Thyroid gland (tissue), 4 donors: ENCODE data around the gene AMER2. TPM values are rescaled to one million over a fixed set of nuclear protein-coding genes. Genes with fewer than 3 reads are reported as not detected.

Source experiments
- DNase-seq, 2 donors: peaks; one replicate each; pipeline ENCODE4 v3.0.0-alpha.2; 2019
- H3K27ac ChIP-seq, 3 donors: fragments of 200-600 bp; sonication (generic); 1 replicate in 2 of 3; 2 replicates in 1 of 3; pipeline ENCODE4 v1.5.1; 2016 to 2019; ENCODE audit warnings: mild to moderate bottlenecking in 1 of 3, moderate library complexity in 1 of 3
- H3K27me3 ChIP-seq: fragments of 200-600 bp; sonication (generic); one replicate; pipeline ENCODE4 v1.5.1; 2019
- H3K36me3 ChIP-seq, 2 donors: fragments of 200-600 bp; sonication (generic); one replicate each; pipeline ENCODE4 v1.5.1; 2016 to 2019
- H3K4me1 ChIP-seq, 2 donors: fragments of 200-600 bp; sonication (generic); one replicate each; pipeline ENCODE4 v1.5.1; 2017 to 2019
- H3K4me3 ChIP-seq, 3 donors: fragments of 200-600 bp; sonication (generic); replicated peaks in 1 of 3; 1 replicate in 2 of 3; 2 replicates in 1 of 3; pipeline ENCODE4 v1.5.1; 2016; ENCODE audit warnings: mild to moderate bottlenecking in 1 of 3
- H3K9me3 ChIP-seq: fragments of 200-600 bp; sonication (generic); one replicate; pipeline ENCODE4 v1.5.1; 2017
- CTCF ChIP-seq, 6 experiments: fragments of 200-600 bp in 3 of 6; fragments of 450-650 bp in 3 of 6; sonication (generic) in 3 of 6; IDR thresholded peaks; one replicate each; pipeline ENCODE4 v1.5.1; 2016 to 2019; ENCODE audit warnings: antibody characterized with exemption in 6 of 6, mild to moderate bottlenecking in 2 of 6, inconsistent platforms in 1 of 6, moderate library complexity in 1 of 6
- POLR2A ChIP-seq, 2 donors: fragments of 450-650 bp; IDR thresholded peaks; one replicate each; pipeline ENCODE4 v1.6.1; 2017; ENCODE audit warnings: antibody characterized with exemption in 2 of 2, mild to moderate bottlenecking in 2 of 2, moderate library complexity in 1 of 2
- WGBS, 2 donors: methylation state at CpG; one replicate each; pipeline ENCODE4 v1.1.5; 2017; 5-methylcytosine and 5-hydroxymethylcytosine counted together
- intact Hi-C: fragments of 100-400 bp; cut with DNase I; formaldehyde crosslinking; loops from one replicate; pipeline ENCODE4 v1.15.1; 2023
- total RNA-seq, 4 donors: library from RNA; depleted of rRNA; stranded (reverse); fragments of >200 nt; gene quantifications; one replicate each; pipeline ENCODE4 v1.2.3, GENCODE V29; 2016

Gene AMER2
- total RNA-seq, 4 donors from 2014 or later, result under 0.01 TPM; not detected in 2

GRCh38 chr13:25203127-25203740, 31.1 kb upstream of the AMER2 start:
- Histone ChIP-seq H3K4me1 (peaks cover 3 to 6% of the 10 kb centered on the region in 2 donors), H3K27ac (no peak overlapping the region), H3K36me3 (no peaks in the 10 kb centered on the region), H3K27me3 (no peaks in the 10 kb centered on the region), H3K9me3 (no peaks in the 10 kb centered on the region), H3K4me3 (no peak overlapping the region)
- no peak for TF ChIP-seq POLR2A (IDR thresholded peaks at IDR 0.05)
- no peak for TF ChIP-seq CTCF (IDR thresholded peaks at IDR 0.05)
- WGBS, 2 donors, result 18 to 20% methylated on average over 17 of the region's 17 CpGs
- intact Hi-C loops, result no loop called here
- DNase-seq, result peak; percentile 47 to 60

DNA sequence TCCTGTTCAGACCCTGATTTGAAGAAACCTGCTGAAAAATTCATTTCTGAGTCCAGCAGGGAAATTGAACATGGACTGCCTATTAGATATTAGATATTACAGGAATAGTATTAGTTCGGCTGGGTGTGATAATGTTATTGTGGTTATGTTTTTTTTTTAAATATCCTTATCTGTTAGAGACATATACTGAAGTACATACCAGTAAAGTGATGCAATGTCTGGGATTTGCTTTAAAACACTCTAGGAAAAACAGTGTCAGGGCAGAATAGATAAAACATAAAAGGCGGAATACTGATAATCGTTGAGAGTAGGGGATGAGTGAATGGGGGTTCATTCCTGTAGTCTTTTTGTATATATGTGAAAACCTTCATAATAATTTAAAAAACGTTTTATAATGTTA, 28.7 kb upstream of the AMER2 start:
- intact Hi-C loops, result no loop called here
- Histone ChIP-seq H3K4me1 (peaks cover 3 to 6% of the 10 kb centered on the region in 2 donors), H3K27me3 (no peaks in the 10 kb centered on the region), H3K9me3 (no peaks in the 10 kb centered on the region), H3K4me3 (no peak overlapping the region), H3K36me3 (no peaks in the 10 kb centered on the region), H3K27ac (no peak overlapping the region)
- DNase-seq, result no peak
- TF ChIP-seq CTCF (IDR thresholded peaks at IDR 0.05), result no peak
- TF ChIP-seq POLR2A (IDR thresholded peaks at IDR 0.05), result no peak
- 81 to 85% methylated on average over 4 of the region's 4 CpGs for WGBS, 2 donors

DNA sequence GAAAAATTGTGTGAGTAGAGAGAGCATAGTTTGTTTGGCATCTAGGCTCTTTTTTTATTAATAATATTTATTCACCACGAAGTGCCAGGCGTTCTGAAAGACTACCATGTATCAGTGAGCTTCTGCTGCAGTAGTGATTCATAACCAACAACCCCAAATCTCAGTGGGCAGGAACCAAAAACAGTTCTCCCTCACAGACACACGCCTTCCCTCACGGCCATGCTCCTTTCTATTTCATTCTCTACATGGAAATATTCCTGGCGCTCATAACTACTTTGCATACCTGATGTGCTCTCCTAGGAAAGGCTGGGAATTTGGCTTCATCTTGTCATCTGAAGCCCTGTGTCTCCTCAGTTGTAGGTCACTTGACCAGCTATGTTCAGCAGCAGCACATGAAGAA, 26.6 kb upstream of the AMER2 start:
- Histone ChIP-seq H3K27ac (no peak overlapping the region), H3K36me3 (no peaks in the 10 kb centered on the region), H3K9me3 (no peaks in the 10 kb centered on the region), H3K4me1 (no peaks in the 10 kb centered on the region), H3K4me3 (no peak overlapping the region), H3K27me3 (no peaks in the 10 kb centered on the region)
- DNase-seq, result no peak
- 87 to 89% methylated on average over 5 of the region's 5 CpGs for WGBS, 2 donors
- TF ChIP-seq POLR2A (IDR thresholded peaks at IDR 0.05) (no peak), CTCF (IDR thresholded peaks at IDR 0.05) (no peak)
- intact Hi-C loops, result no loop called here

- no peak overlapping the region for H3K27ac ChIP-seq
- TF ChIP-seq CTCF (IDR thresholded peaks at IDR 0.05) (no peak), POLR2A (IDR thresholded peaks at IDR 0.05) (no peak)
- no peaks in the 10 kb centered on the region for H3K9me3 ChIP-seq
- 81% methylated on average over 9 to 11 of the region's 11 CpGs for WGBS, 2 donors
- no peak for DNase-seq
- no peaks in the 10 kb centered on the region for H3K36me3 ChIP-seq
- no peak overlapping the region for H3K4me3 ChIP-seq
- intact Hi-C loops, result no loop called here
- H3K4me1 ChIP-seq, result no peaks in the 10 kb centered on the region
- H3K27me3 ChIP-seq, result no peaks in the 10 kb centered on the region
Measured at GRCh38 chr13:25196971-25197370, 24.9 kb upstream of the AMER2 start.

DNA sequence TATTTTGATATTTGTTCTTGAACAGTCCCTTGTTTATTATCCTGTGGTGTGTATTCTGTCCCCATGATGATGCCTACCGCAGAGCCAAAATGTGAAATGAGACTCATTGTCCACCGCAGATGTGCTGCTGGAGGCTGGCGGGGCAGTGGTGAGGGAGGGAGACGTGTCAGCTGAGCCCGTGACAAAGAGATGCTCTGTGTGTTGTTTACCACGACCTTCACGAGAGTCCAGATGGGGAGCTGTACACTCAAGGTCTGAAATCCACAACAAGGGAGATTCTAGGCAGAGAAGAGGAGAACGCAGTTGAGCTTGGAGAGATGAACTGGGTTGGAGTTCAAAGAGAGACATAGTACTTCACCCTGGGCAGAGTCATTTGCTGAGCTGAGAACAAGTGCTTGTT, 20.8 kb upstream of the AMER2 start:
- no peak for DNase-seq
- no peaks in the 10 kb centered on the region for H3K9me3 ChIP-seq
- no peak overlapping the region for H3K4me3 ChIP-seq
- 73 to 83% methylated on average over 8 of the region's 8 CpGs for WGBS, 2 donors
- intact Hi-C loops, result no loop called here
- H3K27me3 ChIP-seq, result no peaks in the 10 kb centered on the region
- no peak overlapping the region for H3K27ac ChIP-seq
- no peak for TF ChIP-seq CTCF (IDR thresholded peaks at IDR 0.05)
- no peak for TF ChIP-seq POLR2A (IDR thresholded peaks at IDR 0.05)
- no peaks in the 10 kb centered on the region for H3K4me1 ChIP-seq
- H3K36me3 ChIP-seq, result no peaks in the 10 kb centered on the region
